HG02840 (cell line): ENCODE results near the gene EIF3M.
"Not testable (repeated sequence)": the region's sequence is repeated elsewhere in the genome, so short reads cannot be mapped to it uniquely, and the experiment has no call there.

Experiments used
- ATAC-seq: cut with Tn5 transposase; IDR thresholded peaks from one replicate; pipeline ENCODE4 v1.9.1; 2021; ENCODE audit warnings: mild to moderate bottlenecking, moderate library complexity, moderate number of reproducible peaks; ENCODE audit not compliant: unreplicated experiment, low FRiP score

EIF3M gene

DNA sequence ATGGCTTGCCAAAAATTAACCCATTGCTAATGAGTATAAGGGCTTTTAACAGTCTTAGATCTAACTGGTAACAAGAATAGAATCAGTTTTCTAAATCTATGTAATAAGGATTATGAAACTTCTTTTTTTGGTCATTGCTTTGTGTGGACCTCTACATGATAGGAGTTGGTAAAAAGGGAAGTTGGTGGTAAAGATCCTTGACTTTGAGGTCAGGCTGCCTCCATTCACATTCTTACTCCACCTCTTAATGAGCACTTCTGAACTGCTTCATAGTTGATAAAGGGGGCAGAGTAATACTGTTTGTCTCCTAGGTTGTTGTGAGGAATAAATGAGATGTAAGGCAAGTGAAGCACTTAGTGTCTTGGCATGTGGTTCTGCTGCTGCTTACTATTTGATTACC, 10.6 kb downstream of the EIF3M start:
- no peak for ATAC-seq

- not testable (repeated sequence) for ATAC-seq
Observed at GRCh38 chr11:32596114-32596513, 12.5 kb downstream of the EIF3M start.

GRCh38 chr11:32597921-32598320, 14.3 kb downstream of the EIF3M start:
- ATAC-seq, result no peak

- ATAC-seq, result no peak
Observed at GRCh38 chr11:32602657-32603415, 19.2 kb downstream of the EIF3M start.

DNA sequence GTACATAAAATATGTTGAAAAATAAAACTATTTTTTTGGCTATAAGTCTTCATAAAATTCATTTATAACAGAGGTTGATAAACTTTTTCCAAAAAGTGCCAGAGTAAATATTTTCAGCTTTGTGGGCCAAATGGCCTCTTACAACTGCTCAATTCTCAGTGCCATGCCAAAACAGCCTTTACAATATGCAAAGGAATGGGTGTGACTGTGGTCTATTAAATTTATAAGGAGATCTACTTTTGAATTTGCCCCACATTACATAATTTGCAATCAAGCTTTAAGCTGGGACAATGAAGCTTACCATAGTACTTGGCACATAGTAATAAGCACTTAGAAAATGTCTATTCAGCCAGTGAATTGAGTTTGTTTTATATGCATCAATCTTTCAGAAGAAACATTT, 22.6 kb downstream of the EIF3M start:
- ATAC-seq, result no peak

- ATAC-seq, result not testable (repeated sequence)
Observed at GRCh38 chr11:32608826-32609225, 25.2 kb downstream of the EIF3M start.

DNA sequence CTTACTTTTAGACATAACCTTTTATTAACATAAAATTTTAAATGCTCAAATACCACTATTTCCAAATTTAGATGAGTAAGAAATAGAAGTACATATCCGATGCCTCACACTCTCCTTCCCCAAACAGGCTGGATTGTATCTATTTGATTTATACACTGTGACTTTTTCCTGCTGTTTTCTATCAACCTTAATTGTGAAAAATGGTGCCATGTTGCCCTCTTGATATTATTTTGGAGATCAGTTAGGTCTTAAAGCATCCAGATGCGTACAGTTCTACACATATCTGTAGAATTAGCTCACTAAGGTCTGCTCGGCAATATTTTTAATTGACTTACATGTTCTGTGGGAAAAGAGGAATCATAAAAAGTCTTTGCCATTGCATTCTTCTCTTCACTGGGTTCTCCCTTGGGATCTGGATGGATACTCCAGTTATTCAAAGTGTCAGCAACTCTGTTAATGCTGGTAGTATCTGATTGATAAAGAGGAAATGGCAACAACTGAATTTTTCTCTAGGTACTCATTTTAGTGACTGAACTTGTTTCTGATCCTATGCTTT, 27.2 kb downstream of the EIF3M start:
- ATAC-seq, result no peak

GRCh38 chr11:32613500-32614151, 30.0 kb downstream of the EIF3M start:
- ATAC-seq, result no peak

GRCh38 chr11:32615422-32615821, 31.8 kb downstream of the EIF3M start:
- ATAC-seq, result no peak

- ATAC-seq, result no peak
Observed at GRCh38 chr11:32616903-32617302, 33.3 kb downstream of the EIF3M start.

DNA sequence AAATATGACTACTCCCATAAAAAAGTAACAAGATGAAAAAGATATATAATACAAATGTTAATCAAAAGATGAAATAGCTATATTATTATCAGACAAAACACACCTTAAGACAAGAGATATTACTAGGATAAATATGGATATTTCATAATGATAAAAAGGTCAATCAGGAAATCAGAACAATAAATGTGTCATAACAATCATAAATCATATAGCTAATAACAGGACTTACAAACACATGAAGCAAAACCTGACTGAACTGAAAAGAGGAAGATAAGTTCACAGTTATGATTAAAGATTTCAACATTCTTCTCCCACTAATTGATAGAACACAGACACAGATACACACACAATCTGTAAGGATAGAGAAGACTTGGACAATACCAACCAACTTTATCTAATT, 47.2 kb downstream of the EIF3M start:
- no peak for ATAC-seq

- no peak for ATAC-seq
Observed at GRCh38 chr11:32635819-32636218, 52.2 kb downstream of the EIF3M start.

GRCh38 chr11:32641361-32641760, 57.7 kb downstream of the EIF3M start:
- no peak for ATAC-seq

DNA sequence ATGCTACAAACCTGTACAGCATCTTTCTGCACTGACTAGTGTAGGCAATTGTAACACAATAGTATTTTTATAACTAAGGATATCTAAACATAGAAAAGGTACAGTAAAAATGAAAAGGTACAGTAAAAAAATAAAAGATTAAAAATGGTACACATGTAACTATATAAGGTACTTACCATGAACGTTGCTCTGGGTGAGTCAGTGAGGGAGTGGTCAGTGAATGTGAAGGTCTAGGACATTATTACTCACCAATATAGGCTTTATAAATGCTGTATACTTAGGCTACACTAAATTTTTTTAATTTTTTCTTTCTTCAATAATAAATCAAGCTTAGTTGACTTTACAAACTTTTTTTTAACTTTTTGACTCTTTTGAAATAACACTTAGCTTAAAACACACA, 59.9 kb downstream of the EIF3M start:
- ATAC-seq, result no peak
